CD4-positive, alpha-beta T cell treated with Interferon alpha-2 for 1 hour (primary cell): ENCODE measurements around the gene PFKL.

Experiments
- DNase-seq, 2 donors: peaks; one replicate each; pipeline ENCODE4 v3.0.0-alpha.2; 2020 to 2022

The PFKL gene

DNA sequence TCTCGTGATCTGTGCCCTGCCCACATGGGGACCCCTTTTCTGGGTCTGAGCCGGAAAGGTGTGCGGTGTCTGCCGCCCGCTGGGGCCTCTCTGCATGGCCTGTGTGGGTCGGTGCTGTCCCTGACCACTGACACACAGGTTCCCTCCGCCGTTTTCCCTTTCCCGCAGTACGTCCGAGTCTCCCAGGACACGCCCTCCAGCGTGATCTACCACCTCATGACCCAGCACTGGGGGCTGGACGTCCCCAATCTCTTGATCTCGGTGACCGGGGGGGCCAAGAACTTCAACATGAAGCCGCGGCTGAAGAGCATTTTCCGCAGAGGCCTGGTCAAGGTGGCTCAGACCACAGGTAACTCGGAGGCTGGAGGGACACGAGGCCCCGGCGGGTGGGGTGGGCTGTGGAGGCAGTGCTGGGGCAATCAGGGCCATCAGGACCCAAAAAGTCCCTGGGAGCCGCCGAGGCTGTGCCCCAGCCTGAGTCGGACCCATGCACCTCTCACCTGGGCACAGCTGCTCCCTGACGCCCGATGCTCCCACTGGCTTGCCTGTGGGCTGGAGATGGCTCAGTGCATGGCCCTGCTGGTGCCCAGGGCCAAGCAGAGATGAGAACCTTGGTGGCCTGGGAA is 66.8 kb downstream of the PFKL start:
- no peak for DNase-seq

DNA sequence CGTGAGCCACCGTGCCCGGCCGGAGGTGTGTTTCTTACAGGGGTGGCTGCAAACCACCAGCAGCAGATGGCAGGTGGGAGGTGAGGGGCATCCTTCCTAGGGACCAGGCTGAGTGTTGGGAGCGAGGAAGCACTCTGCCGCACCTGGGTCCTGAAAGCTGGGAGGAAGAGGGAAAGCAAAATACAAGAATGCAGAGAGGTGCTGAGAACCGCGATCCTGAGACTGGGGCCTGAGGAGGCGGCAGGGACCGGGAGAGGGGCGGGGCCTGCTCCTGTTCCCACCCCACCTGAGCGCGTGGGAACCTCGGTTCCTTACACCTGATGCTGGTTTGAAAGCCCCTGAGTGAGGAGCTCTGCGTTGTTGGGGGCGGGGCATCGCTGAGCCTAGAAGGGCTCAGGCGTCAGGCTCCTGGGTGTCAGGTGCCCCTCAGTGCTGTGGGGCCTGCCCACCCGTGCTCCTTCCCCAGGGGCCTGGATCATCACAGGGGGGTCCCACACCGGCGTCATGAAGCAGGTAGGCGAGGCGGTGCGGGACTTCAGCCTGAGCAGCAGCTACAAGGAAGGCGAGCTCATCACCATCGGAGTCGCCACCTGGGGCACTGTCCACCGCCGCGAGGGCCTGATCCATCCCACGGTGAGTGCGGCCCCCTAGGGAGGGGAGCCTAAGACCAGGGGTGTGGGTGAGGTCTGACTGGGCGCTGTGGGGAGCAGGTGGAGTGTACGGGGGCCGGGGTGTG is 69.0 kb downstream of the PFKL start:
- DNase-seq = no peak

DNA sequence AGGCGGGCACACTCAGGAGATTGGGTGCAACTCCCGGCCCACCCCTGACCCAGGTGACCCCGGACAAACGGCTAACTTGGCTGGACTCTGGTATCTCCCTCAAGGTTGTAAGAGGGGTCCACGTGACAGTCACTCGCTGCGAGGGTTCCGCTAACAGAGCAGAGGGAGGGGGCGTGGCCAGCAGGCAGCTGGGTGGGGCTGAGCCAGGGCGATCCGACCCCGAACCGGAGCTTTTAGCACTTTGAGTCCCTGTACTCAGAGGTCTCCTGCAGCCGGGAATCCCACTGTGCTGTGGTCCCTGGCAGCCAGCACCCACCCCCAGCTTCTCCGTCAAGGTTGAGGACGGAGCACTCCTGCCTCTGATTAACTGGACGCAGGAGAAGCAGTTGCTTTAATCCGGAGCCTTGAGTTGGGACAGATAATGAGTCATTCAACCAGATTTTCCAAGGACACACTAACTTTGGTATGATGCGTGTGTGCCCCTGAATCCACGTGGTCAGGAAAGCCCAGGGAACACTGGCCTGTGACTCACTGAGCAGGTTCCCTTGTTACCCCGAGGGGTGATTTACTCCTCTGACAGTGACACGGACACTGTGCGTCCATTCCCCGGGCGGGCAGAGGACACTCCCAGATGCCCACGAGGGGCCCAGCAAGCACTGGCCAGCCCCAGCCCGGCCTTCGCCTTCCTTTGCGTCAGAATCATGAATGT is 70.3 kb downstream of the PFKL start:
- DNase-seq = no peak

DNA sequence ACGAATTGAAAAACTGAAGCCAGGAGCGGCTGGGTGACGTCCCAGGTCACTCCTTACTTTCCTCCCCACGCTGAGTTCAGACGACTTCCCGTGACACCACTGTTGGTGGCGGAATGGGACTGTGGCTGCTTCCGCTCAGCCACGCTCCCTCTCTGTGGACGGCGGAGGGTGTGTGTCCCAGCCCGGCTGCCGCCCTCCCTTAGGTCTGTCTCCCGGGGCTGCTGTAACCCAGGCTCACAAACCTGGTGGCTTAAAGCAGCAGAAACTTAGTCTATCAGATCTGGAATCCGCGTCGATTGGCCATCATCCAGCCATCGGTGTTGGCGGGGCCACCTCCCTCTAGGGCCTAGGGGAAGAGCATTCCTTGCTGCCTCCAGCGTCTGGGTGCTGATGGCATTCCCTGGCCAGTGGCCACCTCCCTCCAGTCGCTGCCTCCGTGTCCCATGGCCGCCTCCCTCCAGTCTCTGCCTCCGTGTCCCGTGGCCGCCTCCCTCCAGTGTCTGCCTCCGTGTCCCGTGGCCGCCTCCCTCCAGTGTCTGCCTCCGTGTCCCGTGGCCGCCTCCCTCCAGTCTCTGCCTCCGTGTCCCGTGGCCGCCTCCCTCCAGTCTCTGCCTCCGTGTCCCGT is 71.0 kb downstream of the PFKL start:
- no peak for DNase-seq

DNA sequence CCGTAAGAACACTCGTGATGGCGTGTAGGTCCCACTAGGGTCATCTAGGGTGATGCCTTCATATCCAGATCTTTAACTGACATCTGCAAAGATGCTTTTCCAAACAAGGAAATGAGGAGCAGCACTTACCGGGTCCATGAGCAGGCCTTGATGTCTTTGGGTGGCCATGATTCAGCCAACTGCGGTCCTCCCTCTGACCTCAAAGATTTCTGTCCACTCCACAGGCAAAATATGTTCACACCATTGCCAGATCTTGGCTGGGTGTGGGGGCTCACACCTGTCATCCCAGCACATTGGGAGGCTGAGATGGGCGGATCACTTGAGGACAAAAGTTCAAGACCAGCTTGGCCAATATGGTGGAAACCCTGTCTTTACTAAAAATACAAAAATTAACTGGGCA is 71.7 kb downstream of the PFKL start:
- DNase-seq = no peak

DNA sequence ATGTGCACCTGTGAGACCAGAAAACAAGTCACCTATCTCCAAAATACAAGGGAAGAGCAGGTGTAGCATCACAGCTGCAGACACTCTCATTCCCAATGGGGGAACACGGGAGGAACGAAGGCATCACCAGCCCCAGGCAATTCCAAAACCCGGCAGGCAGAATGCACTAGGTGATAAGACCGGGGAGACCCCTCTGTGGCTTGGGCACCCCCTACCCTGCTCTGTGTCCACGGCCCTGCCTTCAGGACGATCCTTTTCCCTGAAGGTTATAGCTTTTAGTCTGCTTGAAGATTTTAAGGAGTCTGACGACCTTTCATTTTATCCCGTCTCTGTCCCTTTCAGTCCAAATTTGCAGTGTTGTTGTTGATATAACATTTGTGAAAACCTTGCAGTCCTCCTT is 72.8 kb downstream of the PFKL start:
- DNase-seq = no peak

DNA sequence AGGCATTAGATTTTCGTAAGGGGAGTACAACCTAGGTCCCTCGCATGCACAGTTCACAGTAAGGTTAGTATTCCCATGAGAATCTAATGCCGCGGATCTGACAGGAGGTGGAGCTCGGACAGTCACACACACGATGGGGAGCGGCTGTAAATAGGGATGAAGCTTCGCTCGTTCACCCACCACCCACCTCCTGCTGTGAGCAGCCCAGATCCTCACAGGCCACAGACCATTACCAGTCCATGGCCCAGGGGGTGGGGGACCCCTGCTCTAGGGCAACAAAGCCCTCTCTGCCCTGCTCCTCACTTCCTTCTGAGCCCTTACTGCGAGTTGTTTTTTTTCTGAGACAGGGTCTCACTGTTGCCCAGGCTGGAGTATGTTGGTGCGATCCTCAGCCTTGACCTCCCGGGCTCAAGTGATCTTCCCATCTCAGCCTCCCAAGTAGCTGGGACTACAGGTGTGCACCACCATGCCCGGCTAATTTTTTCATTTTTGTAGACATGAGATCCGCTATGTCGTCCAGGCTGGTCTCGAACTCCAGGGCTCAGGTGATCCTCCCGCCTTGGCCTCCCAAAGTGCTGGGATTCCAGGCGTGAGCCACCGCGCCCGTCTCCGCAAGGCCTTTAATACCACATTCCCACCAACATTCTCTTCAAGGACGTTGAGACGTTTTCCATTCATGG is 74.9 kb downstream of the PFKL start:
- DNase-seq = no peak

DNA sequence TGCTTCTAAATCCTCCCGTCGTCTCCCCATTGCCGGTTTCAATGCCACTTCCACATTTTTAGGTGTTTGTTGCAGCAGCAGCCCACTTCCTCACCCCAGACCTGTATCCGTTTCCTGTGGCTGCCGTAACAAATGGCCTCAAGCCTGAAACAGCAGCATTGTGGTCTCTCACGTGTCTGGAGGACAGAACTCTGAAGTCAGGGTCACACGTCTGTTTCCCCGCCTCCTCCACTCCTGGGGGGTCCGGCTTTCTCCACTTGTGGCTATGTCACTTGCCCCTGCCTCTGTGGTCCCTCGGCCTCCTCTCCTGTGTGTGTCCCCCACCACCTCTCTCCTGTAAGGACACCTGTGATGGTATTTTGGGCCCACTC is 75.4 kb downstream of the PFKL start:
- DNase-seq = peak; percentile 49 to 59

DNA sequence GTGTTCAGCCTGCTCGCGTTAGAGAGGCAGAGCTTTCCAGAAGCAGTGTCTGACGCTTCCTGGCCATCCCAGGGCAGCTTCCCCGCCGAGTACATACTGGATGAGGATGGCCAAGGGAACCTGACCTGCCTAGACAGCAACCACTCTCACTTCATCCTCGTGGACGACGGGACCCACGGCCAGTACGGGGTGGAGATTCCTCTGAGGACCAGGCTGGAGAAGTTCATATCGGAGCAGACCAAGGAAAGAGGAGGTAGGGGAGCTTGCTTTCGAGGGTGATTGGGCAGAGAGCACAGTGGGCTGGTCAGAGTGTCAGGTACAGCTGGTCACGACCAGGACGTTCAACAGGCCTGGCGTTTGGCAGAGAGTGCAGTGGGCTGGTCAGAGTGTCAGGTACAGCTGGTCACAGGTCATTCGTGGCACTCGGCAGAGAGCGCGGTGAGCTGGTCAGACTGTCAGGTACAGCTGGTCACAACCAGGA is 75.9 kb downstream of the PFKL start:
- no peak for DNase-seq

DNA sequence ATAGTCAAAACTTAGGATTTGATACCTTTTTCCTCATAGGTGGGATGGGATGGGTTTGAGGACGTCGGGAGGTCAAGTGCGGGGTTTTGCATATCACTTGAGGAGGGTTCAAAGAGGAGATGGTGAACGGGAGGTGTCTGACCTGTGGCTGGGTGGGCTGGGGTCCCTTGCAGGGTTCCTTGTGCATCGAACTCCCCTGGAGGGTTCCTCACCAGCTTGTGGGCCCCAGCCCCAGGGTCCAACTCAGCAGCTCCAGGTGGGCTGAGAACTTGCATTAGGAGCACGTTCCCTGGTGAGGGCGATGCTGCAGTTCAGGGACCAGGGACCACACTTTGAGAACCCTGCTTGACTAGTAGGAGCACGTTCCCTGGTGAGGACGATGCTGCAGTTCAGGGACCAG is 76.8 kb downstream of the PFKL start:
- DNase-seq = no peak
